Heart left ventricle (tissue), 16 donors: ENCODE data around the gene JCHAIN. TPM values are rescaled to one million over a fixed set of nuclear protein-coding genes. Genes with fewer than 3 reads are reported as not detected.
A peak's percentile ranks its signal among the peaks of the same experiment; 100 is the strongest.

Experiments used
- ATAC-seq, 4 donors: fragments of 200-7000 bp; cut with Tn5 transposase; one replicate each; pipeline ENCODE4 v1.9.1; 2020 to 2022; ENCODE audit warnings: moderate library complexity in 4 of 4, mild to moderate bottlenecking in 3 of 4, moderate number of reproducible peaks in 1 of 4
- DNase-seq, 5 donors: peaks; one replicate each; pipeline ENCODE4 v3.0.0-alpha.2; 2020
- H3K27ac ChIP-seq, 12 donors: fragments of 200-600 bp; sonication (generic) in 4 of 12; one replicate each; pipeline versions ENCODE4 v1.5.0 to v1.8.0; 2016 to 2022; ENCODE audit warnings: mild to moderate bottlenecking in 2 of 12
- H3K27me3 ChIP-seq, 9 donors: fragments of 200-600 bp; sonication (generic) in 2 of 9; one replicate each; pipeline versions ENCODE4 v1.5.1 to v1.8.0; 2016 to 2022; ENCODE audit warnings: mild to moderate bottlenecking in 3 of 9
- H3K36me3 ChIP-seq, 9 donors: fragments of 200-600 bp; sonication (generic) in 2 of 9; one replicate each; pipeline versions ENCODE4 v1.5.0 to v1.8.0; 2018 to 2022; ENCODE audit warnings: mild to moderate bottlenecking in 2 of 9
- H3K4me1 ChIP-seq, 12 donors: fragments of 200-600 bp; sonication (generic) in 4 of 12; one replicate each; pipeline versions ENCODE4 v1.5.0 to v1.8.0; 2016 to 2022; ENCODE audit warnings: mild to moderate bottlenecking in 3 of 12
- H3K4me3 ChIP-seq, 12 donors: fragments of 200-600 bp; sonication (generic) in 4 of 12; one replicate each; pipeline versions ENCODE4 v1.5.0 to v1.8.0; 2017 to 2022; ENCODE audit warnings: mild to moderate bottlenecking in 9 of 12, moderate library complexity in 4 of 12
- H3K9me3 ChIP-seq, 12 donors: fragments of 200-600 bp; sonication (generic) in 4 of 12; one replicate each; pipeline versions ENCODE4 v1.5.0 to v1.8.0; 2016 to 2022; ENCODE audit warnings: mild to moderate bottlenecking in 1 of 12
- CTCF ChIP-seq, 12 donors: fragments of 200-600 bp; sonication (generic) in 4 of 12; IDR thresholded peaks; one replicate each; pipeline versions ENCODE4 v1.5.0 to v1.8.0; 2018 to 2022; ENCODE audit warnings: antibody characterized with exemption in 12 of 12, mild to moderate bottlenecking in 5 of 12
- POLR2A ChIP-seq, 2 donors: fragments of 450-650 bp; IDR thresholded peaks; one replicate each; pipeline ENCODE4 v1.6.1; 2017; ENCODE audit warnings: antibody characterized with exemption in 2 of 2, mild to moderate bottlenecking in 2 of 2, moderate library complexity in 2 of 2
- WGBS, 4 donors: extraction: QIAGEN DNeasy Blood & Tissue Kit in 2 of 4; methylation state at CpG; one replicate each; pipeline versions ENCODE4 v1.1.5 to v1.1.7; 2013 to 2018; 5-methylcytosine and 5-hydroxymethylcytosine counted together
- intact Hi-C, 10 donors: fragments of 100-400 bp; cut with DNase I; formaldehyde crosslinking; loops; one replicate each; pipeline versions ENCODE4 v1.11.1 to v1.14.2; 2022
- polyA plus RNA-seq, 2 donors: library from polyadenylated mRNA; stranded (reverse); fragments of 200-250 nt; gene quantifications; one replicate each; pipeline ENCODE4 v1.2.3, GENCODE V29; 2013
- total RNA-seq, 9 donors: library from RNA; depleted of rRNA in 2 of 9; stranded (reverse); fragments of >200 nt in 2 of 9; fragmentation: NEBNext Ultra II Directional in 3 of 9; extraction: Animal tissue kit (Norgen Biotek cat#: 25700) in 3 of 9; gene quantifications; one replicate each; pipeline versions ENCODE4 v1.1.0 to v1.2.4, GENCODE V29; 2016 to 2023
- donor health status: ischemic (EF 13 %, LVEDD 7.1; RV severe dilation, severe dysfunction).
- donor health status: healthy with polysubstance abuse.
- donor health status: DM: no; HTN: yes; CAD: no.
- donor health status: DM: no; HTN: no; CAD: no.
- donor health status: ischemic (EF 25% LVEDD 6.9; RV normal size, moderate dysfunction).
- donor health status: ischemic (EF 25% LVEDD 5.7; RV mildly dilated, moderate dysfunction).
- donor health status: healthy.
- donor health status: DM: yes; HTN: yes; CAD: no.
- donor health status: ischemic (EF 35%, LVEDD 5.7; RV mildly dilated, moderate dysfunction).
- donor health status: nonischemic (EF 11% LVEDD 7.7; RV severe dilation, severe dysfunction).
- donor health status: DM: yes; HTN: yes; CAD: no.
- donor health status: PGD.
- donor health status: ischemic (EF 29% LVEDD 5.4; RV normal size, mild dysfunction).
- donor health status: nonischemic (EF 23%, LVEDD 6.1; RV moderate dilation, normal function).

The JCHAIN gene
- total and polyA plus RNA-seq, 11 donors, result 0.19 to 40.0 (median 4.8) TPM; not detected in 2

DNA sequence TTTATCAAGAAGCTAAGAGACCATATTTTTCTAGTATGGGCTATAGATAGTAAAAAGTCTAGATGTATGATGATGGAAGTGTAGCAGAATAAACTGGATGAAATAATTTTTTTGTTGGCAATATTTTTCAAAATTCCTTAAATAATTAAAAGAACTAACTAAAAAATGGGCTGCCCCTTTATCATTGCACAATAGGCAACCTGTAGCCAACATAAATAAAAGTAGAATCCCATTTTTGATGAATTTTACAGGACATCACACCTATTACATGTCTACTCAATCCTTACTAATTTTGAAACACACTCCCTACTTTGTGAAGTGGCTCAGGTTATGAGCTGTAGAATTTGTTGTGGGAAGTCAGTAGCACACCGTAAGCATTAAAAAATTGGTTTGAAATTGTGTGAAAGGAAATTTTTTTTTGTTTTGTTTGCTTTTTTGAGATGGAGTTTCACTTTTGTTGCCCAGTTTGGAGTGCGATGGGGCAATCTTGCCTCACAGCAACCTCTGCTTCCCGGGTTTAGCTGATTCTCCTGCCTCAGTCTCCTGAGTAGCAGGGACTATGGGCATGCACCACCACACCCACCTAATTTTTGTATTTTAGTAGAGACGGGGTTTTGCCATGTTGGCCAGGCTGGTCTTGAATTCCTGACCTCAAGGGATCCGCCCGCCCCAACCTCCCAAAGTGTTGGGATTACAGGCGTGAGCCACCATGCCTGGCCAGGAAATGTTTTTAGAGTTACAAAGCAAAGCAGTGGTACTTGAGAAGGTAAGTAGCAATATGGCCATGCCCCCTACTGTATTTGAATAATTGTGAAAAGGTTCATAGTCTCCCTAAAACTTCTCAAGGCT, 46.5 kb upstream of the JCHAIN start:
- H3K4me1 ChIP-seq, result peaks cover 0 to 49% (median 6%) of the 10 kb centered on the region in 12 donors
- no peaks in the 10 kb centered on the region for H3K27me3 ChIP-seq
- H3K4me3 ChIP-seq, result no peak overlapping the region
- WGBS, 4 donors, result 87 to 94% (median 93%) methylated on average over 7 of the region's 7 CpGs
- ATAC-seq (no peak), DNase-seq (no peak)
- intact Hi-C loops, result loop anchor here in 1 of 10 donors (10.0 kb wide), 1 partner anchor 122 kb away; the partner anchor contains the start of gene GRSF1
- H3K36me3 ChIP-seq, result no peaks in the 10 kb centered on the region
- TF ChIP-seq CTCF (IDR thresholded peaks at IDR 0.05) (no peak), POLR2A (IDR thresholded peaks at IDR 0.05) (no peak)
- peak overlapping the region in 1 of 12 donors; percentile 71 for H3K27ac ChIP-seq
- H3K9me3 ChIP-seq, result no peaks in the 10 kb centered on the region

DNA sequence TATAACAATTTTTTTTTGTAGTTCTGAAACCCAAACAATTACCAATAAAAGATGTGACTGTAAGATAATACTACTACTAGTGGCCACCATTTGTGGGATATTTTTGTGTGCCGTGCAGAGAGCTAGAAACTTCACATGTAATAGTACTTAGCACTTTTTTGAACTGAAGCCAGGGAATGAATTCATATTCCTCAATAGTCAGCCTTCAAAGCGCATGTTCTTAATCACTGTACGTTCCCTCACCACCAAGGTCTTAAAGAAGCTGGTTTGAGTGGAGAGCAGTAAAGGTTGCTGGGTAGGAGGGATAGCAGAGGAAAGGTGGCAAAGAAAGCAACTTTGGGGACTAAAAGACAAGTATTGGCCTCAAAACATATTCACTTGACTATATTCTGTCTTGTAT, 45.8 kb upstream of the JCHAIN start:
- H3K27me3 ChIP-seq, result no peaks in the 10 kb centered on the region
- H3K36me3 ChIP-seq, result no peaks in the 10 kb centered on the region
- ATAC-seq (no peak), DNase-seq (no peak)
- peak overlapping the region in 1 of 12 donors; percentile 71 for H3K27ac ChIP-seq
- TF ChIP-seq CTCF (IDR thresholded peaks at IDR 0.05), result no peak
- no peak for TF ChIP-seq POLR2A (IDR thresholded peaks at IDR 0.05)
- peaks cover 0 to 51% (median 7%) of the 10 kb centered on the region in 12 donors for H3K4me1 ChIP-seq
- 32 to 45% (median 41%) methylated on average over 3 of the region's 3 CpGs for WGBS, 4 donors
- no peaks in the 10 kb centered on the region for H3K9me3 ChIP-seq
- H3K4me3 ChIP-seq, result no peak overlapping the region
- intact Hi-C loops, result loop anchor here in 1 of 10 donors (10.0 kb wide), 1 partner anchor 123 kb away; the partner anchor contains the start of gene GRSF1

GRCh38 chr4:70711599-70711998, 45.3 kb upstream of the JCHAIN start:
- 59 to 74% (median 72%) methylated on average over 3 of the region's 3 CpGs for WGBS, 4 donors
- peak overlapping the region in 1 of 12 donors; percentile 7 for H3K27ac ChIP-seq
- intact Hi-C loops, result loop anchor here in 1 of 10 donors (10.0 kb wide), 1 partner anchor 123 kb away; the partner anchor contains the start of gene GRSF1
- H3K4me3 ChIP-seq, result no peak overlapping the region
- no peaks in the 10 kb centered on the region for H3K9me3 ChIP-seq
- DNase-seq (no peak), ATAC-seq (no peak)
- H3K4me1 ChIP-seq, result peaks cover 0 to 57% (median 12%) of the 10 kb centered on the region in 12 donors
- TF ChIP-seq POLR2A (IDR thresholded peaks at IDR 0.05), result no peak
- H3K27me3 ChIP-seq, result no peaks in the 10 kb centered on the region
- no peaks in the 10 kb centered on the region for H3K36me3 ChIP-seq

DNA sequence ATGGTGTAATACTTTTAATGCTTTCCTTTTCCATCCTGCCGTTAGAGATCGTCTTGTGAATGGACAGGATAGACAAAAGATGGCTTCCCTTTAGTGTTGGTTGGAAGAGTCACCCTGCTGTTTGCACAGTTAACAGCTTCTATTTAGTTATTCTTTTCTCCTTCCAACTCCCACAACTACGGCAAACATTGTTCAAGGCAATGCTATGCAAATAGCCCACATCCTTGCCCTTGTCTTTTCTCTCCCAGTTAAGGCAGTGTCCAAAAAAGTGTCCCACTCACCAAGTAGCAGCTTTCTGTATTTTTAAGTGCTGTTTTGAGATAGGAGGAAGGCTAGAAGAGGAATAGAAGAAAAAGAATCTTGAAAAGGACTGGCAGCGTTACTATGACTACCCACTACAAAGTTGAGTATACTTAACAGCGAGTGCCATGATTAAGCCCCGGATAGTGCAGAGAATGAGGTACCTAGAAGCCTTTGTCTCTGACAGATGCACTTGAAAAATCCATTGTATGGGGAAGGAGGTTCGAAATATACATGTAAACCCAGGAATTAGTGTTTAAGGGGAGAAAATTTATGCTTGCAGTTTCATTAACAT, 43.4 kb upstream of the JCHAIN start:
- Histone ChIP-seq H3K27ac (no peak overlapping the region), H3K4me1 (peaks cover 0 to 52% (median 19%) of the 10 kb centered on the region in 12 donors), H3K36me3 (no peaks in the 10 kb centered on the region), H3K9me3 (no peaks in the 10 kb centered on the region), H3K27me3 (no peaks in the 10 kb centered on the region), H3K4me3 (no peak overlapping the region)
- intact Hi-C loops, result loop anchor here in 4 of 10 donors (5.0 to 10.0 kb wide), 5 partner anchors 125 to 285 kb away; partner anchors contain the start of genes DCK (in 2 of the 4), GRSF1 (in 2 of the 4) and MOB1B (in 1 of the 4)
- DNase-seq (no peak), ATAC-seq (no peak)
- TF ChIP-seq CTCF (IDR thresholded peaks at IDR 0.05) (no peak), POLR2A (IDR thresholded peaks at IDR 0.05) (no peak)
- 90 to 92% (median 91%) methylated on average over 7 of the region's 7 CpGs for whole genome bisulfite sequencing, 4 donors
